ENCODE results near the gene PRKN.

The PRKN gene

DNA sequence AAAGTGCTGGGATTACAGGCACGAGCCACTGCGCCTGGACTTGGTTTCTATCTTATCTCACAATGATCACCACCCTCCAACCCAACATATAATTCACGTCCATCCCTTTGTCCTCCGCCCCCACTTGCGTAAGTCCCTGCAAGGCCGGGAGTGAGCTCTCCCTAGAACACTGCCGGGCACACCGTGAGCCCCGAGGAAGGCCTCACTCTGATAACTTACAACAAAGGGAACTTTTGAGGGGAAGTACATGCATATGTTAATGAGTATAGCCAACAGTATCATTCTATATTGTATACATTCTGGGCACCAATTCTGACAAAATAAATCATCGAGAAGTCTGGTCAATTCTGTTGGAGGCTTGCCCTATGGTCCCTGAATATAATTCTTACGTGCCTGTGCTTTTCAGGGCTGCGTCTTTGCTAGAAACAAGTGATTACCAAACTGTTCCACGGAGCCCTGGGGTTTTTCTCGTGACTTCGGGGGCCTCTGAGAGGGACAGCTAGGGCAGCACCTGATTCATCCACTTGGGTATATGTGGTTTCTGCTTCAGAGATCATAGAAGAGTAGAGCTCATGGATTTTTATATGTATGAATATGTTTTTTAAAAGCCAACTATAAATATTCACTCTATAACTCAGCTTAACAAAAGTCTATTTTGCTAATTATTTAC, 983.9 kb downstream of the PRKN start:
- TF ChIP-seq, protein P1, sequence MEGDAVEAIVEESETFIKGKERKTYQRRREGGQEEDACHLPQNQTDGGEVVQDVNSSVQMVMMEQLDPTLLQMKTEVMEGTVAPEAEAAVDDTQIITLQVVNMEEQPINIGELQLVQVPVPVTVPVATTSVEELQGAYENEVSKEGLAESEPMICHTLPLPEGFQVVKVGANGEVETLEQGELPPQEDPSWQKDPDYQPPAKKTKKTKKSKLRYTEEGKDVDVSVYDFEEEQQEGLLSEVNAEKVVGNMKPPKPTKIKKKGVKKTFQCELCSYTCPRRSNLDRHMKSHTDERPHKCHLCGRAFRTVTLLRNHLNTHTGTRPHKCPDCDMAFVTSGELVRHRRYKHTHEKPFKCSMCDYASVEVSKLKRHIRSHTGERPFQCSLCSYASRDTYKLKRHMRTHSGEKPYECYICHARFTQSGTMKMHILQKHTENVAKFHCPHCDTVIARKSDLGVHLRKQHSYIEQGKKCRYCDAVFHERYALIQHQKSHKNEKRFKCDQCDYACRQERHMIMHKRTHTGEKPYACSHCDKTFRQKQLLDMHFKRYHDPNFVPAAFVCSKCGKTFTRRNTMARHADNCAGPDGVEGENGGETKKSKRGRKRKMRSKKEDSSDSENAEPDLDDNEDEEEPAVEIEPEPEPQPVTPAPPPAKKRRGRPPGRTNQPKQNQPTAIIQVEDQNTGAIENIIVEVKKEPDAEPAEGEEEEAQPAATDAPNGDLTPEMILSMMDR (IDR thresholded peaks at IDR 0.05; ENCODE audit: low read depth, low read length) = no peak
- no peak for DNase-seq (ENCODE audit: extremely low read depth, low read depth)

DNA sequence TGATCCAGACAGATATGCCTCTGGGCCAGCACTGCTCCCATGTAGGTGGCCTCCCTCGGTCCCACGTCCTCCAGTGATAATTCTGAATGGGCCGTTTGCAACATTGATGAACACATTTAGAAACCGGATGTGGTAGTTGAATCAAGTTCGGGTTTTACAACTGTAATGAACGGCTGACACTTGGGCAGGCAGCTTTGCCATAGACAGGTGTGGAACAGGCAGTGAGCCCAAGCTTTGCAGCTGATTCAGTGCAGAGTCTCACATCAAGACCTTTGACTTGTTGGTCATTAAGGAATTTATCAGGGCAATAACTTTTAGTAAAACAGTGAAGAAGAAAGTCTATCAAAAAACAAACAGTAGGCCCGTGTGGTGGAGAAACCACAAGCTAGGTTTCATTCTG, 987.1 kb downstream of the PRKN start:
- DNase-seq (ENCODE audit: extremely low read depth, low read depth) = no peak
- TF ChIP-seq, protein P1 (IDR thresholded peaks at IDR 0.05; ENCODE audit: low read depth, low read length) = no peak

DNA sequence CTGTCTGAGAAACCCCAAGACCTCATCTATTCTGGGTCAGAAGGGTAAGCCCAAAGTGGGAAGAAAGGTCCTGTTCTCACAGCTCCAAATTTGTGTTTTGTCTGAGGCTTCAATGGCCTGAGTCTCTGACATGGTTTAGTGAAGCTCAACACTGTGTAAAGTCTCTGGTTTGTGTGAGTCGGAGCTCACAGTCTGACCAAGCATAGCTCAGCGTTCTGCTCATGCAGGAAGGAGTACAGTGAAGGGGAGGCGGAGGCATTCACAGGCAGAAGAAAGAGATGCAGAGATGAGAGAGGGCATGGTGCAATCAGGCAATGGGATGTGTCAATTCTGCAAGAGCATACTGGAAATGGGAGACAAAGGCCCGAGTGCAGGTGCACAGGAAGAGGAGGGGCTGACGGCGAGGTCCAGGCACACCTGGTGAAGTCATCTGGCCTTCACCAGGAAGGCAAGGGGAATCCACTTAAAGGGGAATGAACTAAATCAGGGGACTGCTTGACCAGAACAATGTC, 990.7 kb downstream of the PRKN start:
- DNase-seq (ENCODE audit: extremely low read depth, low read depth) = no peak
- TF ChIP-seq, protein P1 (IDR thresholded peaks at IDR 0.05; ENCODE audit: low read depth, low read length) = no peak

DNA sequence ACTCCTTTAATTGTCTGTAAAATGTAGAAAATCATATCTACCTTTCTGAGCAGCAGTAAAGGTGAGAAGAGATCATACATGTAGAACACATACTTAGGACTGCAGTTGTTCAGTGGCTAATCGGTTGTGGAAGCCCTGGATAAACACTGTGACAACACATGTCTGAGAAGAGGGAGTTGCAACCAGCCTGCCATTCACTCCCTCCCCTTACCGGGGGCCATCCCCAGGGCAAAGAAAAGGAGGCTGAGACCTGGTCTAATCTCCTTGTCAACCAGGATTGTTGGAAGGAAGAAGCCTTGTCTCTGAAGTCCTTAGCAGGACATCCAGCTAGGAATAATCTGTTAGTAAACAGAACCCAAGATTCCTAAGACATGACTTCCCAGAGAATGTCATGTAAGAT, 991.2 kb downstream of the PRKN start:
- TF ChIP-seq, protein P1 (IDR thresholded peaks at IDR 0.05; ENCODE audit: low read depth, low read length) = no peak
- DNase-seq (ENCODE audit: extremely low read depth, low read depth) = no peak

DNA sequence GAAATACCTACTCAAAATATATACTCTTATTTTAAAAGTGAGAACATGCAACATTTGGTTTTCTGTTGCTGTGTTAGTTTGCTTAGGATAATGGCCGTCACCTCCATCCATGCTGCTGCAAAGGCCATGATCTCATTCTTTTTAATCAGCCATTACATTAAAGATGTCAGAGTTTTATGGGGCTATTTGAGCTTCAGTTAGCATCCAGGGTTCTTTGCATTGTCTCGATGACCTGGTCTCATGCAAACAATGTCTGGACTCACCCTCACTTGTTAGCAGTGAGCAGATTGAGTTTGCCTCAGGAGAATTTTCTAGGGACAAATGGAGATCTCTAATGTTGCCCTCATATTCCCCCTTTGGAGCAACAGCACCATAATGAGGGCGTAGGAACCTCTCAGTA, 995.0 kb downstream of the PRKN start:
- DNase-seq (ENCODE audit: extremely low read depth, low read depth) = no peak
- TF ChIP-seq, protein P1 (IDR thresholded peaks at IDR 0.05; ENCODE audit: low read depth, low read length) = no peak

DNA sequence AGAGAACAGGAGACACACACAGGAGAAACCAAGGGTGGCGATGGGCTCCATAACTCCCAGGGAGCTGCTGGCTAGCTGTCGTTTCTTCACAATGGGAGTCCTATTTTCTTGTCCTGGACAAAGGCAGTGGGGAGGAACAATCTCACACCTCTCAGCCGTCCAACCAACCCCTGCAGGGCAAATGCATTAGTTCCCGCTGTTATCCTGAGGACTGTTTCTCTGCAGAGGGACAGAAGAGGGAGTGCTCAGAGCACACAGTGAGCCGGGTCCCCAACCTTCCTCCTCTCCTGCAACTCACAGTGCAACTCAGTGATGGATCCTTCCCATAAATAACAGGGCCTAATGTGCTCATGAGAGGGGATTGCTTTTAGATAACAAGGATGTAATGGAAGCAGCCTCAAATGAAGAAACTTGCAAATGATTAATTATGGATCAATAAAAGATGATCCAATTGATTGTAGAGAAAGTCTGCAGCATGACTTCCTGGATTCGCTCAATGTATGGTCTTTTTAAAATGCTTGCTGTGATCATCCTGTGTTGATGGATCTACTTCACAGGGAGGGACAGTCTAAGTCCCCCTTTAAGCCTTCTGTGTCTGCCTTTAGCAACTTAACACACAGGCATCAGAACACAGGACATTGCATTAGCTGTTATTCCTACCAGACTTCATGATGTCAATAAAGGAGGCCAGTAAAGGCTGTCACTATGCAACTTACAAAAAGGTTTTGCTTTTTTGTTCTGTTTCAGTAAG, 1000.3 kb downstream of the PRKN start:
- no peak for DNase-seq (ENCODE audit: extremely low read depth, low read depth)
- TF ChIP-seq, protein P1 (IDR thresholded peaks at IDR 0.05; ENCODE audit: low read depth, low read length) = no peak

DNA sequence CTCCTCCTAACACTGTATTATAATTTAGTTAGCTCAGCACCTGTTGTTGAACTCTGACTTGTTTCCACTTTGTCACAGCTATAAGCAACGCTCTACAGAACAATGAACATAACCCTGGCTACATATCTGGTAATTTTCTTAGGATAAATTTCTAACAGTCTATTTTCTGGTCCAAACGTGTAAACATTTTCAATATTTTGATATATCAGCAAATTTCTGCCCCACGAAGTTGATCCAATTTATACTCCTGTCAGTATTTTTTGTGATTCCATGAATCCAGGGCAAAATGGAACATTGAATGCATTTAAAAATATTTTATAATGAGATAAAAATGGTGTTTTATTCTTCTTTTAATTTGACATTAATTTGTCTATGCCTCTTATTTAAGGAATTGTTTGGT, 1005.2 kb downstream of the PRKN start:
- DNase-seq (ENCODE audit: extremely low read depth, low read depth) = no peak
- TF ChIP-seq, protein P1 (IDR thresholded peaks at IDR 0.05; ENCODE audit: low read depth, low read length) = no peak

Measured in AG09319 (cell line).